Pancreas (tissue), 10 donors: Measurements from ENCODE around the gene SSBP2. TPM values are rescaled to one million over a fixed set of nuclear protein-coding genes. Genes with fewer than 3 reads are reported as not detected.

Source experiments
- ATAC-seq, 4 donors: fragments of 200-7000 bp; cut with Tn5 transposase; one replicate each; pipeline versions ENCODE4 v1.8.0 to v1.9.1; 2020; ENCODE audit warnings: mild to moderate bottlenecking in 4 of 4, moderate library complexity in 4 of 4
- DNase-seq, 6 donors: peaks; one replicate each; pipeline ENCODE4 v3.0.0-alpha.2; 2020
- FAIRE-seq: peaks from 2 replicates; lab custom pipeline; 2012; peaks lifted over from hg19 to GRCh38; lab: Jason Lieb, UNC
- H3K27ac ChIP-seq, 4 donors: fragments of 200-600 bp; sonication (generic); 1 replicate in 3 of 4; 2 replicates in 1 of 4; pipeline versions ENCODE4 v1.5.0 to v1.8.0; 2020
- H3K27me3 ChIP-seq, 4 donors: fragments of 200-600 bp; one replicate each; pipeline ENCODE4 v1.8.0; 2021
- H3K36me3 ChIP-seq, 3 donors: fragments of 200-600 bp; sonication (generic) in 1 of 3; one replicate each; pipeline versions ENCODE4 v1.5.0 to v1.8.0; 2020 to 2021
- H3K4me1 ChIP-seq, 3 donors: fragments of 200-600 bp; one replicate each; pipeline ENCODE4 v1.8.0; 2021
- H3K4me3 ChIP-seq, 4 donors: fragments of 200-600 bp; sonication (generic) in 2 of 4; one replicate each; pipeline versions ENCODE4 v1.5.0 to v1.8.0; 2020 to 2021
- H3K9me3 ChIP-seq, 4 donors: fragments of 200-600 bp; one replicate each; pipeline ENCODE4 v1.8.0; 2021
- WGBS, 2 donors: extraction: QIAGEN DNeasy Blood & Tissue Kit; methylation state at CpG; one replicate each; pipeline ENCODE4 v1.1.7; 2013; 5-methylcytosine and 5-hydroxymethylcytosine counted together
- intact Hi-C, 3 donors: fragments of 100-400 bp; cut with DNase I; formaldehyde crosslinking; loops; one replicate each; pipeline versions ENCODE4 v1.11.1 to v1.14.2; 2022
- polyA plus RNA-seq, 2 donors: library from polyadenylated mRNA; stranded (reverse); fragments of 200-250 nt; gene quantifications; one replicate each; pipeline ENCODE4 v1.2.3, GENCODE V29; 2013
- total RNA-seq, 6 donors: library from RNA; stranded (reverse); fragmentation: NEBNext Ultra II Directional in 4 of 6; extraction: Animal tissue kit (Norgen Biotek cat#: 25700) in 4 of 6; gene quantifications; one replicate each; pipeline versions ENCODE4 v1.2.1 to v1.2.4, GENCODE V29; 2021 to 2023
- TF ChIP-seq, protein P1 (sequence below), 4 donors: fragments of 200-600 bp; sonication (generic) in 3 of 4; IDR thresholded peaks; one replicate each; pipeline versions ENCODE4 v1.5.0 to v1.8.0; 2021; ENCODE audit warnings: antibody characterized with exemption in 4 of 4
- donor health status: healthy with polysubstance abuse.
- donor health status: DM: no; HTN: no; CAD: no; lungs with moderate emphysema.
- donor health status: DM: no; HTN: no; CAD: no.
- donor health status: control.
- donor health status: control.
- donor health status: Bipolar disorder and iron deficiency.
- donor health status: DM: yes; HTN: yes; CAD: no.
- donor health status: DM: no; HTN: no; CAD: no.
- donor health status: DM: no; HTN: no; CAD: no.
- donor health status: DM: yes; HTN: yes; CAD: no.

Gene SSBP2
- total and polyA plus RNA-seq, 8 donors: 8.6 to 20.7 (median 15.8) TPM

DNA sequence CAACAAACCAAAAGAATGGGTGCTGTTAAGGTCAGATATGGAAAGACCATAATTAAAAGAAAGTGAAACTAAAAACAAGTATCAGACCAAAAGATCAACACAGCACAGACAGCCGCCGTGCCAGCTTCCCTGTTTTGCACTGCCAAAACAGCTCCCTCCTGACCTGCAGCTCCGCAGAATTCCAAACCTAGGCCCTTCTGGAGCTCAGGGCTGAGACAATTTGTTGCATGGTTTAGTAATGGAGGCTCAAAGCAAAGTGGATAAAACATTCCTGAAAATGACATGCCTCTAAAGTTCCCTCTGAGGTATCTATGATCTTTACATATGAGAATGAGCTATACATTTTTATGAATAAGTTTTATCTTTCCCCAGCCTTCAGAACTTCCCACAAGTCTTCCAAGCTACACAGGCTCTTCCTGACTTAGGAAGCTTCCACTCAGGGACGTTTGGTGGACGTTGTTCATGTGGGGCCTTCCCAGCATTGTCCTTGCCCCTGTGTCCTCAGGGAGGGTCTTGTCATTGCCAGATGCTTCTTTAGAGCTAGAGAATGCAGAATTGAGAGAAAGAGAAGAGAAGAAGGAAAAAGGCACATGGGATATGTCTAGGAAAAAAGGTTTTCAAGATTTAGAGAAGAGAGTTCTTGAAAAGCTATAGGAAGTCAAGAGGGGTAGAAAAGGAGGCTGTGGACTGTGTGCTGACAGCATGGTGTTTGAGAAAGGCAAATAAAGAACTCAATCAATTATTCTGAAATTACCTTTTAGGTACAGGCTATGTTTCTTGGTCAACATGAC is 28.4 kb upstream of the SSBP2 start:
- H3K27ac ChIP-seq: peak overlapping the region; percentile 61 to 90 (median 72)

DNA sequence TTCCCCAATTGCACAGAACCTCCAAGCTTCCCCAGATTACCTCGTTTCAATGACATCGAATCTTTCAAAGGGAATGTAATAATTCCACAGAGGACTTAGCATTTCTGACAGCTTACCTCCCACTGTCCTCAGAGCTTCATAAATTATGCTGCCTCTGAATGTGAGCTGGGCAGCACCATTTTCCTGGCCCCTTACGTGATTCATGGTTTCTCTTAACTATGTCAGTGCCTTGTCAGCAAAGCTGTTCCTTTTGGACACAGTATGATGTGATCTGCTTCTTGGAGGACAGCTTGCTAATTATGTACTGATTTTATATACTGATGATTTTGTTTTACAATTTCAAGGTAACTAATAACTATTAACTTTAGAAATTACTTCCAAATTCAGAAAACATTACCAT is 27.7 kb upstream of the SSBP2 start:
- TF ChIP-seq, protein P1, sequence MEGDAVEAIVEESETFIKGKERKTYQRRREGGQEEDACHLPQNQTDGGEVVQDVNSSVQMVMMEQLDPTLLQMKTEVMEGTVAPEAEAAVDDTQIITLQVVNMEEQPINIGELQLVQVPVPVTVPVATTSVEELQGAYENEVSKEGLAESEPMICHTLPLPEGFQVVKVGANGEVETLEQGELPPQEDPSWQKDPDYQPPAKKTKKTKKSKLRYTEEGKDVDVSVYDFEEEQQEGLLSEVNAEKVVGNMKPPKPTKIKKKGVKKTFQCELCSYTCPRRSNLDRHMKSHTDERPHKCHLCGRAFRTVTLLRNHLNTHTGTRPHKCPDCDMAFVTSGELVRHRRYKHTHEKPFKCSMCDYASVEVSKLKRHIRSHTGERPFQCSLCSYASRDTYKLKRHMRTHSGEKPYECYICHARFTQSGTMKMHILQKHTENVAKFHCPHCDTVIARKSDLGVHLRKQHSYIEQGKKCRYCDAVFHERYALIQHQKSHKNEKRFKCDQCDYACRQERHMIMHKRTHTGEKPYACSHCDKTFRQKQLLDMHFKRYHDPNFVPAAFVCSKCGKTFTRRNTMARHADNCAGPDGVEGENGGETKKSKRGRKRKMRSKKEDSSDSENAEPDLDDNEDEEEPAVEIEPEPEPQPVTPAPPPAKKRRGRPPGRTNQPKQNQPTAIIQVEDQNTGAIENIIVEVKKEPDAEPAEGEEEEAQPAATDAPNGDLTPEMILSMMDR (IDR thresholded peaks at IDR 0.05): no peak
- no peak for FAIRE-seq
- WGBS, 2 donors: 9 to 18% methylated on average over 3 of the region's 3 CpGs

More for the DNA sequence above, 28.4 kb upstream of the SSBP2 start:
- TF ChIP-seq, protein P1 (IDR thresholded peaks at IDR 0.05): no peak
- 0 to 1% methylated on average over 5 of the region's 5 CpGs for WGBS, 2 donors
- FAIRE-seq (no peak), ATAC-seq (peak; percentile 83 to 93 (median 90)), DNase-seq (peak; percentile 57 to 77 (median 68))
- Histone ChIP-seq H3K4me3 (peak overlapping the region in 2 of 4 donors; percentile 22 to 27), H3K9me3 (no peaks in the 10 kb centered on the region), H3K27me3 (no peaks in the 10 kb centered on the region), H3K36me3 (no peaks in the 10 kb centered on the region), H3K4me1 (peaks cover 12 to 20% (median 17%) of the 10 kb centered on the region in 3 donors)
- intact Hi-C loops: no loop called here

DNA sequence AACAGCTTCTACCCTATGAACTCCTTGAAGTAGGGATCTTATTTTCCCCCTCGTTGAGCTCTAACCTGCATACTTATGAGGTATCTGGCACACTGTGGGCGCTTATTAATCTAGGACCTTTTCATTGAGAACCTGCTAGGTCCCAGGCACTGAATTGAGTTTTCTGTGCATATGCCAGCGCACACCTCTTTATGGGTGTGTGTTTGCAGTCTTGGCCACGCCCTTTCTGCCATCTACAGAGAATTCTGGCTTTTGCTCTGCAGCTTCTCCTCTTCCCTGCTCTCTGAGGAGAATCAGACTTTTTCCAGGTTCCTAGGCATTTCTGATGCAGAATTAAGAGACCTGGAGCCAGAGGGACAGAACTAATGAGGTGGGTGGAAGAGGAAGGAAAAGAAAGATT is 25.4 kb upstream of the SSBP2 start:
- TF ChIP-seq, protein P1 (IDR thresholded peaks at IDR 0.05): no peak
- H3K27me3 ChIP-seq: no peaks in the 10 kb centered on the region
- ATAC-seq (no peak), DNase-seq (no peak), FAIRE-seq (no peak)
- H3K27ac ChIP-seq: no peak overlapping the region
- H3K4me3 ChIP-seq: no peak overlapping the region
- H3K36me3 ChIP-seq: no peaks in the 10 kb centered on the region
- 86 to 89% methylated on average over 4 of the region's 4 CpGs for WGBS, 2 donors
- intact Hi-C loops: no loop called here
- peaks cover 12 to 20% (median 13%) of the 10 kb centered on the region in 3 donors for H3K4me1 ChIP-seq
- no peaks in the 10 kb centered on the region for H3K9me3 ChIP-seq

More for the DNA sequence above, 27.7 kb upstream of the SSBP2 start:
- H3K27ac ChIP-seq: peak overlapping the region; percentile 61 to 90 (median 72)
- ATAC-seq: peak; percentile 36 to 71 (median 56)
- peak overlapping the region in 2 of 4 donors; percentile 22 to 27 for H3K4me3 ChIP-seq
- intact Hi-C loops: no loop called here
- DNase-seq: no peak
- no peaks in the 10 kb centered on the region for H3K36me3 ChIP-seq
- H3K9me3 ChIP-seq: no peaks in the 10 kb centered on the region
- H3K27me3 ChIP-seq: no peaks in the 10 kb centered on the region
- H3K4me1 ChIP-seq: peaks cover 12 to 20% (median 15%) of the 10 kb centered on the region in 3 donors

DNA sequence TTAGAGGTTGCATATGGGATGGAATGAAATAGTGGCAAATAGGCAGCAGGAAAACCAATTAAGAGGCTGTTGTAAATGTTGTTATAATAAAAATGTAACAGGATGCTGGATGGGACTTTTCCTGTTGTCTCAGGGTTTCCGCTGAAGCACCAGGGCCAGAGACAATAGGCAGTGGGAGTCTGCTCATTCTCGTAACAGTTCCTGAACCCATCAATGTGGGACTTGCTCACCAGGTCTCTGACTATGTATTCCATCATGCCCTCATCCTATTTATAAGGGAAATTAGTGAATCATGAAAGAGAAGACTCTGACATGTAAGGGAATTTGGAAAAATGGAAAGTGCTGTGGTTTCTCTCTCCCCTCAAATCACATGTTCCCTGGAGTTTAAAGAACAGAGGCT is 23.5 kb upstream of the SSBP2 start:
- no peaks in the 10 kb centered on the region for H3K9me3 ChIP-seq
- TF ChIP-seq, protein P1 (IDR thresholded peaks at IDR 0.05): no peak
- DNase-seq (no peak), ATAC-seq (no peak), FAIRE-seq (no peak)
- no peaks in the 10 kb centered on the region for H3K27me3 ChIP-seq
- 94 to 97% methylated on average over 2 of the region's 2 CpGs for WGBS, 2 donors
- H3K4me1 ChIP-seq: peaks cover 7 to 12% (median 8%) of the 10 kb centered on the region in 3 donors
- H3K36me3 ChIP-seq: no peaks in the 10 kb centered on the region
- H3K27ac ChIP-seq: no peak overlapping the region
- intact Hi-C loops: no loop called here
- H3K4me3 ChIP-seq: no peak overlapping the region

DNA sequence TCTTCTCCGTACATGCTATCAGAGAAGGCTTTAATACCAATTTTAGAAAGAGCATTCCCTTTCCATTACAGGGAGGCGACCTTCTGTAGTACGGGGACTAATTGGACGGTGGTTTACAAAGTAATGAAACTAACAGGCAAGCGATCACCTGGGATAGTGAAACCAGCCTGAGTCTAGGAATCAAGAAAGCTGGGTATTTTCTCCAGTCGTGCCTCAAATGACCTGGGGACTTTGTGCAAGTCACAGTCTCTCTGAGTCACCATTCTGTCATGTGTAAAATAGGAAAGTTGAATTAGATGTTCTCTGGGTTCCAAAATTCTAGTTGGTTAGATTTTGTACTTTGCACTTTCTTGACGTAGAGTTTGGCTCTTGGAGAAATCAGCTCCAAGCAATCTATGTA is 22.7 kb upstream of the SSBP2 start:
- Histone ChIP-seq H3K27me3 (no peaks in the 10 kb centered on the region), H3K9me3 (no peaks in the 10 kb centered on the region), H3K36me3 (no peaks in the 10 kb centered on the region), H3K27ac (no peak overlapping the region), H3K4me1 (peaks cover 4 to 7% (median 5%) of the 10 kb centered on the region in 3 donors), H3K4me3 (no peak overlapping the region)
- DNase-seq (no peak), FAIRE-seq (no peak), ATAC-seq (no peak)
- intact Hi-C loops: no loop called here
- TF ChIP-seq, protein P1 (IDR thresholded peaks at IDR 0.05): no peak
- 78 to 87% methylated on average over 7 of the region's 7 CpGs for WGBS, 2 donors
